ENCODE measurements around the gene SSX2IP.

DNA sequence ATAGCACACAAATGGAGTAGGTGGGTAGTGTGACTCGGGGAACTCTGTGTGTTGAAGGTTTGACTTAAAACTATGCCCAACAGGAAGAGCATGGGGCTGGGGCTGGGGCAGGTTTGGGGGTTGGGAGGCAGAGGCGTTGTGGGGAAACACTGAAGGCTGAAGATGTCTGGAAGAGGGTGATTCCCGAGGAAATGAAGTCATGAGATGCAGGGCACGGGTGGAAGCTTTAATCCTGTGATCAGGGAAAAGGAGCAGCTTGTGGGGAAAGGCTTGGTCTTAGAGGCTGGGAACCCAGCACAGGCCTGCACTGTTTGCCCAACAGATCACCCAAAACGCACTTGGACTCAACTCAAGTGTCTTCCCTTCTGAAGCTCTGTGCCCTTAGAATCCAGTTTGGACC lies 89.5 kb downstream of the SSX2IP start:
- no peak for TF ChIP-seq CTCF (IDR thresholded peaks at IDR 0.05)
- no peak for TF ChIP-seq POLR2AphosphoS5 (IDR thresholded peaks at IDR 0.05)
- no peak for TF ChIP-seq POLR2A (IDR thresholded peaks at IDR 0.05)

Data from prostate gland (tissue), 2 donors.